ENCODE results near the gene PAX3.
A peak's percentile ranks its signal among the peaks of the same experiment; 100 is the strongest.

PAX3 gene

GRCh38 chr2:222289278-222290160, 9.3 kb downstream of the PAX3 start:
- no peak for DNase-seq (ENCODE audit: low read depth)
- TF ChIP-seq CTCF (IDR thresholded peaks at IDR 0.05; ENCODE audit: low read depth, low read length, missing control alignments) = no peak
- in situ Hi-C loops (cut with HindIII; ENCODE audit: low sequenced_read_pairs) = no loop called here
- H3K4me3 ChIP-seq (ENCODE audit: low read depth, low read length) = peak overlapping the region; percentile 96

GRCh38 chr2:222288590-222289277, 10.1 kb downstream of the PAX3 start:
- peak overlapping the region; percentile 96 for H3K4me3 ChIP-seq (ENCODE audit: low read depth, low read length)
- TF ChIP-seq CTCF (IDR thresholded peaks at IDR 0.05; ENCODE audit: low read depth, low read length, missing control alignments) = no peak
- in situ Hi-C loops (cut with HindIII; ENCODE audit: low sequenced_read_pairs) = no loop called here
- DNase-seq (ENCODE audit: low read depth) = no peak

GRCh38 chr2:222287862-222288479, 10.8 kb downstream of the PAX3 start:
- no peak for DNase-seq (ENCODE audit: low read depth)
- in situ Hi-C loops (cut with HindIII; ENCODE audit: low sequenced_read_pairs) = no loop called here
- no peak overlapping the region for H3K4me3 ChIP-seq (ENCODE audit: low read depth, low read length)
- no peak for TF ChIP-seq CTCF (IDR thresholded peaks at IDR 0.05; ENCODE audit: low read depth, low read length, missing control alignments)

- no peak overlapping the region for H3K4me3 ChIP-seq (ENCODE audit: low read depth, low read length)
- no peak for TF ChIP-seq CTCF (IDR thresholded peaks at IDR 0.05; ENCODE audit: low read depth, low read length, missing control alignments)
- in situ Hi-C loops (cut with HindIII; ENCODE audit: low sequenced_read_pairs) = no loop called here
- DNase-seq (ENCODE audit: low read depth) = no peak
These were observed 14.3 kb downstream of the PAX3 start for GRCh38 chr2:222284466-222284865.

- no peak for DNase-seq (ENCODE audit: low read depth)
- in situ Hi-C loops (cut with HindIII; ENCODE audit: low sequenced_read_pairs) = no loop called here
- TF ChIP-seq CTCF (IDR thresholded peaks at IDR 0.05; ENCODE audit: low read depth, low read length, missing control alignments) = peak; percentile 27
- H3K4me3 ChIP-seq (ENCODE audit: low read depth, low read length) = no peak overlapping the region
These were observed 15.2 kb downstream of the PAX3 start for GRCh38 chr2:222283634-222284033.

GRCh38 chr2:222281506-222281905, 17.3 kb downstream of the PAX3 start:
- TF ChIP-seq CTCF (IDR thresholded peaks at IDR 0.05; ENCODE audit: low read depth, low read length, missing control alignments) = no peak
- H3K4me3 ChIP-seq (ENCODE audit: low read depth, low read length) = no peak overlapping the region
- DNase-seq (ENCODE audit: low read depth) = no peak
- in situ Hi-C loops (cut with HindIII; ENCODE audit: low sequenced_read_pairs) = no loop called here

Measured in astrocyte of the cerebellum (primary cell).